ENCODE measurements around the gene COL10A1. TPM values are rescaled to one million over a fixed set of nuclear protein-coding genes. Genes with fewer than 3 reads are reported as not detected.

COL10A1 gene
- total and polyA plus RNA-seq, 8 donors, result 0.07 to 15.4 (median 1.7) TPM; not detected in 4

GRCh38 chr6:116133453-116133852 is 7.5 kb upstream of the COL10A1 start:
- DNase-seq (no peak), FAIRE-seq (no peak), ATAC-seq (no peak)
- H3K9me3 ChIP-seq, result no peaks in the 10 kb centered on the region
- no peak for TF ChIP-seq CTCF (IDR thresholded peaks at IDR 0.05)
- H3K36me3 ChIP-seq, result no peaks in the 10 kb centered on the region
- no peak overlapping the region for H3K27ac ChIP-seq
- intact Hi-C loops (cut with DNase I), result no loop called here
- H3K27me3 ChIP-seq, result no peaks in the 10 kb centered on the region
- no peak overlapping the region for H3K4me3 ChIP-seq
- WGBS, 2 donors, result 87 to 88% methylated on average over 3 of the region's 3 CpGs
- no peaks in the 10 kb centered on the region for H3K4me1 ChIP-seq

- Histone ChIP-seq H3K4me3 (no peak overlapping the region), H3K4me1 (no peaks in the 10 kb centered on the region), H3K36me3 (no peaks in the 10 kb centered on the region), H3K9me3 (no peaks in the 10 kb centered on the region), H3K27me3 (no peaks in the 10 kb centered on the region), H3K27ac (no peak overlapping the region)
- DNase-seq (no peak), FAIRE-seq (no peak), ATAC-seq (no peak)
- TF ChIP-seq CTCF (IDR thresholded peaks at IDR 0.05), result no peak
- WGBS, 2 donors, result 70 to 75% methylated on average over 2 of the region's 2 CpGs
- intact Hi-C loops (cut with DNase I), result no loop called here
These were observed 2.0 kb upstream of the COL10A1 start for GRCh38 chr6:116127771-116128493.

DNA sequence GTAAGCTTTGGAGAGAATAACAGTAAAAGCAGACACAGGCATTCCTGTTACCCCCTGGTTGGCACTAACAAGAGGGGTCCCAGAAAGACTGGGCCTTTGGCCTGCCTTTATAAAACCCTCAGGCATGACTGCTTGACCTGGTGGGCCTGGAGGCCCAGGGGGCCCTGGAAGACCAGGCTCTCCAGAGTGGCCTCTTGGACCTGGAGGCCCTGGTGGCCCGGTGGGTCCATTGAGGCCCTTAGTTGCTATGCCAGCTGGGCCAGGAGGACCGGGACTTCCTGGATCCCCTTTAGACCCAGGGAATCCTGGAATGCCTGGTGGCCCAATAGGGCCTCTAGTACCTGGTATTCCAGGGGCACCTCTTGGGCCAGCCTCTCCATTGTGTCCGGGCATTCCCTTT is 5.5 kb downstream of the COL10A1 start:
- 98 to 100% methylated on average over 3 of the region's 3 CpGs for WGBS, 2 donors
- Histone ChIP-seq H3K4me1 (no peaks in the 10 kb centered on the region), H3K4me3 (no peak overlapping the region), H3K27ac (no peak overlapping the region), H3K27me3 (no peaks in the 10 kb centered on the region), H3K36me3 (no peaks in the 10 kb centered on the region), H3K9me3 (no peaks in the 10 kb centered on the region)
- no peak for TF ChIP-seq CTCF (IDR thresholded peaks at IDR 0.05)
- FAIRE-seq (no peak), DNase-seq (no peak), ATAC-seq (no peak)
- intact Hi-C loops (cut with DNase I), result no loop called here

DNA sequence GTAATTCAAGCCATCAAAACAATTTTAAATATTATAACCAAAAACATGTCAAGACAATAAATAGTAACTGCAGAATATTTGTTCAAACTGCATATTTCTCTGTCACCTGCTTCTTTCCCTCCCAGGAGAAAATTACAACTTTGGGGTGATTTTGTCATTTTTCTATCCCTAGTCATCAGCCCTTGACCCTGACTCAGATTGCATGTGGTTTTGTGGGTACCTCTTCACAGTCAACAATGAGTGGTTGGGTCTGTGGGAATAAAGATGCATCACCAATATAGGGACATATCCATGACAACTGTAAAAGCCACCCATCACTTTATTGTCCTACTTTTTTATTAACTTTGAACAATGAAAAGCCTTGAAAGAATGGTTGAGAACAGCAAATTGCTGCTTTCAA is 7.3 kb downstream of the COL10A1 start:
- Histone ChIP-seq H3K27me3 (no peaks in the 10 kb centered on the region), H3K9me3 (no peaks in the 10 kb centered on the region), H3K4me1 (no peaks in the 10 kb centered on the region), H3K36me3 (no peaks in the 10 kb centered on the region), H3K4me3 (no peak overlapping the region), H3K27ac (no peak overlapping the region)
- intact Hi-C loops (cut with DNase I), result no loop called here
- ATAC-seq (no peak), FAIRE-seq (no peak), DNase-seq (no peak)
- no peak for TF ChIP-seq CTCF (IDR thresholded peaks at IDR 0.05)

- ATAC-seq (no peak), FAIRE-seq (peak; percentile 51), DNase-seq (no peak)
- H3K9me3 ChIP-seq, result no peaks in the 10 kb centered on the region
- intact Hi-C loops (cut with DNase I), result no loop called here
- no peak overlapping the region for H3K4me3 ChIP-seq
- H3K27me3 ChIP-seq, result no peaks in the 10 kb centered on the region
- H3K36me3 ChIP-seq, result peaks cover 0 to 7% (median 0%) of the 10 kb centered on the region in 3 donors
- WGBS, 2 donors, result 82 to 94% methylated on average over 2 of the region's 2 CpGs
- H3K27ac ChIP-seq, result no peak overlapping the region
- peaks cover 0 to 4% (median 0%) of the 10 kb centered on the region in 3 donors for H3K4me1 ChIP-seq
- no peak for TF ChIP-seq CTCF (IDR thresholded peaks at IDR 0.05)
These were observed 10.2 kb downstream of the COL10A1 start for GRCh38 chr6:116115781-116116180.
